CMK (cell line): ENCODE results near the gene EIPR1.
"Not testable (repeated sequence)": the region's sequence is repeated elsewhere in the genome, so short reads cannot be mapped to it uniquely, and the experiment has no call there.

Experiments used
- DNase-seq: peaks from one replicate; pipeline ENCODE4 v3.0.0-alpha.2; 2010; ENCODE audit warnings: low read depth

Gene EIPR1

DNA sequence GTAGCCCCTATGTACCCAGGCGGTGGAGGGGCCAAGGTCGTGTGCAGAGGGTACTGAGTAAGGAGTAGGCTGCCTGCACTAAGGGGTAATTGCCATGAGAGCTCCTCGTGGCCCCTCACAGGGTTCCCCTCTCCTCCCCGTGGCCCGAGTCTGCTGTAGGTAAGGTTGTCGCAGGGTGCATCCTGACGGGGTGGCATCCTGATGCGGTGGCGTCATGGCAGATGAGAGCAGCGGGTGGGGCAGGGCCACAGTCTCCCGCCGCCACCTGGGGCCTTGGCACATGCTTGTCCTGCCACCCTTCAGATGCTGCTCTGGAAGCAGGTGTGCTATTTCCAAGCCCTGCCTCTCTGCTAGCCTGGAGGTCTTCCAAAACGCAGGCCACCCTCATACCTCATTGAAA is 89.7 kb downstream of the EIPR1 start:
- DNase-seq, result no peak

DNA sequence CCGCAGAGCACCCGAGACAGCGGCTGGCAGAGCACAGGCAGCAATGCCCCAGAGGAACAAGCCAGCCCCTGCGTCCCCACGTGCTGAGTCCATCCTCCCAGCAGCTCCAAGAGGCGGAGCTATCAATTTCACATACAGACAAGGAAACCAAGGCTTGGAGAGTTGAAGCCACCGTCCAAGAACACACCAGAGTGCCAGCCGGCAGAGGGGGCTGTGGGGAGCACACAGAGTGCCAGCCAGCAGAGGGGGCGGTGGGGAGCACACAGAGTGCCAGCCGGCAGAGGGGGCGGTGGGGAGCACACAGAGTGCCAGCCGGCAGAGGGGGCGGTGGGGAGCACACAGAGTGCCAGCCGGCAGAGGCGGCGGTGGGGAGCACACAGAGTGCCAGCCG is 91.0 kb downstream of the EIPR1 start:
- DNase-seq, result not testable (repeated sequence)

DNA sequence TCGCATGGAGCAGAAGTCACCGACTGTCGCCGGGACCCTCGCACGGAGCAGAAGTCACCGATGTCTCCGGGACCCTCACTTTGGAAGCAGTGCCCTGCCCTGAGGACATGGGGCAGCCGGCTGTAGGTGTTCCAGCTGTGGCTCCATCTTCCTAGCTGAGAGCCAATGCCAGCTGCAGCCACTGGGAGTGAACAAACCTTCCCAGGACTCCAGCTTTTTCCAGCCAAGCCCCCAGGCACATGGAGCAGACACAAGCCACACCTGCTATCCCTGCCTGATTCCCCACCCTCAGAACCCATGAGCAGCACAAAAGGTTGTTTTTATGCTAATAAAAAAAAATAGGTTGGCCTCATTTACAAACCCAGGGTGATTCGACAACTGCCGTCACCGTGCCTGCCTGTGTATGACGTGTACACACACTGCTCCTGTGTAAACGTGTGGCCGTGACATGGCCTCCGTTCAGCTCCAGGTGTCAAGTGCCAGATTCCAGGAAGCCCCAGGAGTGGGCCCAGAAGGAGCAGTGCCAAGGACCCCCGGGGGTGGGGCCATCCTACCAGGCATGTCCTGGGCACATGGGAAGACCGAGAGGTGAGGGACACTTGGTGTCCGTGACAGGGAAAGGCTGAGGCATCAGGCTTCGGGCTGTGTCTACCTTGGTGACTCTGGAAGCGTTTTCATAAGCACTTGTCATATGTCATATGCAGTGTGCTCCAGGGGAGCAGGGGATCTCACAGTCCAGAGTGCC is 91.5 kb downstream of the EIPR1 start:
- DNase-seq, result no peak

GRCh38 chr2:3284657-3285630 is 92.7 kb downstream of the EIPR1 start:
- DNase-seq, result no peak

- not testable (repeated sequence) for DNase-seq
These were observed 93.6 kb downstream of the EIPR1 start for GRCh38 chr2:3283876-3284656.

- DNase-seq, result no peak
These were observed 94.4 kb downstream of the EIPR1 start for GRCh38 chr2:3283206-3283605.

DNA sequence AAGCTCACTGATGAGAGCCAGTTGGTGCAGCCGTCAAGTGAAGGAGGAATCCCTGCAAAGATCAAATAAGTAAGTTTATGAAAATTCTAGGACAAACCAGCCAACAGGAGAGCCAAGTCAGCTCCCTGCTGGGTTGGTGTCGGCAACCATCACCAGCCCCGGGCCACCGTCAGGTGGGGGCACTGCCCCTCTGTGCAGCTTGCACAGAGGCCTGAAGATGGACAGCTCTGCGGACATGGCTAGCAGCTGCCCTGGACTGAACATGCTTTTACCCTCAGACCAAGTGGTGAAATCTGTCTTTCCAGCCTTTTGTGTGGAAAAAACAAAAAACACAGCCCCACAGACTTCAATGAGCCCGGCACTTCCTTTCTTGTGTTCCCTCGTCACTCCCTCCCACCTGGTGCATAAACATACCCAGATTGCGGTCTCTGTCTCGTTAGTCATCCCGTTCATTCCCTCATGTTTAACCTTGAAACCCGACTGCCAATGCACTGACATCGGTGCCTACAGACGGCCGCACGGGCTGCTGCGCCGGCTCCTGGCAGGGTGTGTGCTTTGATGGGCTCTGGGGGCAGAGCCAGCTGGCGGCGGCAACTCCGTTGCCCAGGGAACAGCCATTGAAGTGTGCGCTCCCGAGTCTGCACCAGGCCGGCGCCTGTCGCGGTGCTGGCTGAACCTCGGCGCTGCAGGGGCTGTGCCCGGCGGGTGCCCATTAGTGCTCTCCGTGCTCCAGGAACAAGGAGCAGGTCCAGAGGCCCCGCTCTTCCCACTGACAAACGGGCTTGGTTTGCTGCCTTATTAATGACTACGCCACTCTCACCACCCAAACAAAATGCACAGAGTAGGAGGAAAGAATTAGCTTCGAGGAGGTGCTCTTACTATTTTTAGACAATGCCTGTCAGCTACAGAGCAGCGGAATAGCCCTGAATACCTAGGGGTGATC is 95.3 kb downstream of the EIPR1 start:
- DNase-seq, result no peak

GRCh38 chr2:3280683-3281520 is 96.7 kb downstream of the EIPR1 start:
- DNase-seq, result no peak

- DNase-seq, result no peak
These were observed 97.4 kb downstream of the EIPR1 start for GRCh38 chr2:3280197-3280596.

GRCh38 chr2:3279236-3279960 is 98.2 kb downstream of the EIPR1 start:
- DNase-seq, result no peak

DNA sequence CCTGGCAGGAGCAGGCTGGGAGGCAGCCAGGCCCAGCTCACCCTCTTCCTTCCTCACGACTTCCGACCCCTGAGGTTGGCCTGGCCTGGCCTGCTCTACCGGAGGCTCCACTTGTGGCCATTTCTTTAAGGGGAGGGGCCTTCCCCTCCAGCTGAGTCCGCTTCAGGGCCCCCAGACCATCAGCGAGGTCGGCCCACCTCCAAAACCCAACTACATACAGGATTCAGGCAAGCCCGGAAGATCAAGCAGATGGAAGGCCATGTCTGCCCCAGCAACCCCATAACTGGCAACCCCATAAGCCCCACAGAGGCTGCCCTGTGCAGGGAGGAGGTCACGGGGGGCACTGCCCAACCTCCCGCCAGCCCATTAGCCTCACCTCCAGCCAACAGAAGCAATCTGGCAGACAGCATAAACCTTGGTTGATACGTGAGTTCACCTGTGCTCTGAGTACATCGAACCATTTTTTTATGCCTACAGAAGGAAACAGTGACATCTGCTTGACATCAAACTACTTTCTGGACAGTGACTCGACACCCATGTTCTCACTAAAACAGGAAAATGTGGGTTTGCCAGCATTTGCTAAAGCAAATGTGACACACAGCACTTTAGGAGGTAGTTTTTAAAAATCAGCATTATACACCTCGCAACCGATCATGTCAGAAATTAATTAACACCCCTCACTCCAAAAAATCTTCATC is 98.9 kb downstream of the EIPR1 start:
- DNase-seq, result no peak

DNA sequence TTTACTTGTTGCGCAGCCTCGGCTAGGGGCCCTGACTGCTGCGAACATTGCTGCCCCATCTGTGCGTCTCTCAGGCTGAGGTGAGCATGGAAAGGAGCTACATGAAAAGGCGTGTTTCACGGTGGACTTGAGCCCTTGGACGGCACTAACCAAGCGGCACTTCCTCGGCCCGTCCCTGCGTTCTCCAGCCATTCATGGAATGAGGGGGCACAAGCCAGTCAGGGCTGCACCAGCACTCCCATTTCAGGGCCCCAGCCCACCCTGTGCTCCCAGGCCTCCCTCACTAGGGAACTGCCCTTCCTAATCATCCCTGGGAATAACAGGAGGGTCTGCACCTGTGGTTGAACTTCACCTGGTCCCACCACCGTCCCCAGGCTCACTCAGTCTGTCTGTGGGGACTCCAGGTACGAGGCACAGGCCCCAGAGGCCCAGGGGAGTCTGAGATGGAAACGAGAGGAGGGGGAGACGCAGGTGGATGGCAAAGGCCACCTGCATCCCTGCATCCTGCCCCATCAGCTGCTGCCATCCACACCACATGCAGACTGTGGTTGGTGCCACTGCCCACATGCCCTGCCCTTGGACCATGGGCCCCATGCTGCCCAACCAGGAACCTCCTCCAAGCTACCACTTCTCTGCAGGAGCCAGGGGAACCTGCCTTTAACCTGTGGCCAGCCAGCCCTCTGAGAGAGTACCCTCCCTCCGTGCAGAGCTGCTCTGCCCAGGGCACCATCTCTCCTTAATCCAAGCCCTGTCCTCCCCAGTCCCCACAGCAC is 99.7 kb downstream of the EIPR1 start:
- DNase-seq, result no peak

DNA sequence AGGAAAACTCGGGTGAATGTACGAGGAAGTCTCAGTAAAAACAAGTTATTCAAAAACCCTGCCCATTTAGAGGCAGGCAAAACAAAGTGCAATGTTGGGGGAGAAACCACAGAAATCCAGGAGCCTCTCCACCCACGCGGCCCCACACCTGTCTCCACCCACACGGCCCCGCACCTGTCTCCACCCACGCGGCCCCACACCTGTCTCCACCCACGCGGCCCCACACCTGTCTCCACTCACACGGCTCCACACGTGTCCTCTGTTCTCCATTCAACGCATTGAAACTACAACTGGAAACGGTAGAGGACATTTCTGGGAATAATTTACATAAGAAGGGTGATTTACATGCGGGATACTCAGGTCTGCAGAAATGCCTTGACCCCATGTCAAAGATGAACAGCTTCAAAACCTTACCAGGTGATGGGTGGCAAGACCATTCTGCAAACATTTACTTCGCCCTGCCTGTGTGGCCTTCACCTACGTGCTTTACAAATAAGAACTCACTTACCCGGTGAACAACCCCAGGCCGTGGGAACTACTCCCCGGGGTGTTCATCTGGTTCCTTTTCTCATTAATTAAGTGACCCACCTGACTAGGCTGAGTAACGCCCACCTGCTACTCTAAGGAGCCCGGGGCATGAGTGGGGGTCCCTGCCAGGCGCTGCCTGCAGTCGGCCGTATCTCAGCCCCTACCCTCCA is 100.4 kb downstream of the EIPR1 start:
- DNase-seq, result no peak

- DNase-seq, result no peak
These were observed 104.9 kb downstream of the EIPR1 start for GRCh38 chr2:3272761-3273160.

- DNase-seq, result no peak
These were observed 107.5 kb downstream of the EIPR1 start for GRCh38 chr2:3270095-3270478.

DNA sequence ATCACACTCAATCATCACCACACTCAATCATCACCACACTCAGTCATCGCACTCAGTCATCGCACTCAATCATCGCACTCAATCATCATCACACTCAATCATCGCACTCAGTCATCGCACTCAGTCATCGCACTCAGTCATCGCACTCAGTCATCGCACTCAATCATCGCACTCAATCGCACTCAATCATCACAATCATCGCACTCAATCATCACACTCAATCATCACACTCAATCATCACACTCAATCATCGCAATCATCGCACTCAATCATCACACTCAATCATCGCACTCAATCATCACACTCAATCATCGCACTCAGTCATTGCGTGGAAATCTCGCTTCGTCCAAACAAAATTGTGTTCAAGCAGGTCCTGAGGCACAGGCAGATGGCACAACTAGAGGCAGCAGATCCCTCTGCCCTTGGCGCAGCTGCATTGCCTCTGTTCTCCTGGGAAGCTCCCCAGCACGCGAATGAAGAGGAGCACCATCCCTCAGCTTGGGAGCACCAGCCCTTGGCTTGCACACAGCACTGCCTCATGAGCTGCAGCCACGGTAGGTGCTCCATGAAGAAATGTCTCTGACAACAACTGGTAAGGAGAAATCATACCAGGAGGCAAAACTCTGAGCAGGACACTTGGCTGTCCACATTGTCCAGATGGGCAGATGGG is 108.1 kb downstream of the EIPR1 start:
- DNase-seq, result no peak

DNA sequence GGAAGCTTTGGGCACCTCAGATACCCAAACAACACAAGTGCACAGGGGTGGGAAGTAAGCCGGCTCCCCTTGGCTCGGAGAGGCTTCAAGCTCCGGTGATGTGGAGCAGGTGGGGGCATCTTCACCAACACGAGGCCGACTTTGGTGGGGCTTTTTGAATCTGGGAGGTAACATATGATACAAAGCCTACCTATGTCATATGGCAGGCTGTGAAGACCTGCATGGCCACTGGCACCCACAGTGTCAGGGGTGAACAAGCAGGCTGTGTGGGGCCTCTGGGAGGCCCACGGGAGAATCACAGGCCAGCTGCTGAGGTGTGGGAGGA is 109.0 kb downstream of the EIPR1 start:
- no peak for DNase-seq
